Mammary epithelial cell (primary cell): ENCODE measurements around the gene SCAPER.

ENCODE experiments used
- CTCF ChIP-seq, 2 donors: IDR thresholded peaks in 1 of 2; conservative IDR thresholded peaks in 1 of 2; 2 replicates each; pipeline ENCODE4 v1.5.1; 2011 to 2012; ENCODE audit warnings: inconsistent platforms in 2 of 2, low read length in 2 of 2, mild to moderate bottlenecking in 2 of 2, control low read depth in 1 of 2, low read depth in 1 of 2; ENCODE audit not compliant: insufficient read depth in 1 of 2; ENCODE audit errors: extremely low read depth in 1 of 2
- EZH2 ChIP-seq: IDR thresholded peaks from 2 replicates; pipeline ENCODE4 v1.6.1; 2012; ENCODE audit warnings: low read length, inconsistent platforms, borderline replicate concordance

GRCh38 chr15:76529911-76530310 is 375.2 kb downstream of the SCAPER start:
- TF ChIP-seq CTCF (conservative IDR thresholded peaks at IDR 0.05 in 1 of 2, IDR thresholded peaks at IDR 0.05 in 1 of 2; ENCODE audit: extremely low read depth in 1 of 2, insufficient read depth in 1 of 2, low read depth in 1 of 2, low read length in 2 of 2) (no peak), EZH2 (no peak)
